NK-92 (cell line): ENCODE measurements around the gene ARHGEF9.

Experiments used
- DNase-seq: peaks from one replicate; lab custom pipeline; 2025; ENCODE audit not compliant: unreplicated experiment; lab: John Stamatoyannopoulos, UW

The ARHGEF9 gene

DNA sequence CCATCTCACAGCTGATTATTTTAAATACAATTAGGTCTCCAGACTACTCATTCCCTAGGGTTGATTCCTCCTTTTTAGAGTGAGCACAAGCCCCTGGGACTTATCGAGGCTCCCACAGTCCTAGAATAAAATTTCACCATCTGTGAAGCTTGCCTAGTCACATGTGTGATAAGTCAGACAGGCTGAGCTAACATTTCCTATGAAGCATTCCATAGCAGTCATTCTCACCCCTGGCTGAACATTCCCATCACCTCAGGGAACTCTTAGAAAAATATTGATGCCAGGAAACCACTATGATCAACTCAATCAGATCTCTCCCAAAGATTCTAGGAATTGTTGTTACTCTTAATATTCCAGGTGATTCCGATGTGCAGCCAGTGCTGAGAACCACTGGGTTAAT lies 37.7 kb downstream of the ARHGEF9 start:
- DNase-seq, result no peak

DNA sequence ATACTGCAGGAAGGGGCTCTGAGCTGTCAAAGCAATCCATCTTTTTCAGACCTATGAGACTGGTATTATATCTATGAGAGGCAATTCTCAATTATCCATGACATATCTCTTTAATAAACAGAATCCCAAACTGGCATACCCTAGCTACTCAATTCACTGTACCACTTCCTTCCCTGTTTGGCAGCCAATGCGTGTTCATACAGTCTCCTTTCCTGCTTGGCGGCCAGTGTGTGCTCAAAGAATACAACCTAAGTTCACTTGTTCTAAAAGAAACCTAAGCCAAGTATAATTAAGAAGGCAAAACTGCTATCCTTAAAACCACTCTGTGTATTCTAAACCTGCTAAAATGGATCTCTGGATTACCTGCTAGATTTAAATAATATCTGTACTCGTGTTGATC lies 38.3 kb downstream of the ARHGEF9 start:
- DNase-seq, result no peak

DNA sequence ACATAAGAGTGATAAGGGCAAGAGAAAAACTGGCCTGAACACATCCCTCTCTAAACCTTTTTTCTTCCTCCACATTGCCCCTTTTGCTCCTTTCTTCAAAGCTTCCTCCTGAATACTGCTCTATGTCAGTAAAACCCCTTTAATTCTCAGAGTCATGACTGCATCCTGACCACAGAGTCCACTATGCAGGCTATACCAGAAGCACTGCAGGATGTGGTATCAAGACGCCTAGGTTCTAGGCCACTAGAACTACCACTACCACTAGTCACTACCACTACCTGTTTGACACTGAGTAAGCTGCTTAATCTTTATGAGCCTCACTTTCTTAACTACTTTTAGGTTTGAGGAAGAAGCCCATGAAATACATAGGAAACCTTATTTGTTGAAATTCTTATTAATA lies 38.7 kb downstream of the ARHGEF9 start:
- DNase-seq, result no peak

DNA sequence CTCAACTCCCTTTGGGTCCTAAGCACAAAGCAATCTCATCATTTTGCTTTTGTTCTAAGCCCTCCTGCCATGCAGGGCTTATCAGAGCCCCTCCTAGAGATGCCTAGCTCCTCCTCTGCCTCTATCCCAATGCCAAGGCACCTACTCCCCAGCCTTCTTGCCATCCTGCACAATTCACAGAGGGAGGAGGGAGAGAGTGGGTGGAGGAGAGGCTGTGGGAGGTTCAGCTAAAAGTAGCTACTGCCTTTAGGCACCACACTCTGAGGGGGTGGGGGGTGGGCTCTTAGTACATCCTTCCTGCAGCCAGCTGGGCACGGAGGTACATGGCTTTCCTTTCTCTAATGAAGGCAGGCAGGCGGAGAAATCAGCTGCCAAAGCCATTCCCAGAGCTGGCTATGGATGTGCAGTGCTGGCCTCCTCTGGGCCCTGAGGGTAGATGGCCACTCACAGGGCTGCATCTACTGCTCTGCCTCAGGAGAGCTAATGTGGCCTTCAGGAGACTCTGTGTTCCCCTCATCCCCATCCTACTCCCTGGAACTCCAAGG lies 40.1 kb downstream of the ARHGEF9 start:
- no peak for DNase-seq

DNA sequence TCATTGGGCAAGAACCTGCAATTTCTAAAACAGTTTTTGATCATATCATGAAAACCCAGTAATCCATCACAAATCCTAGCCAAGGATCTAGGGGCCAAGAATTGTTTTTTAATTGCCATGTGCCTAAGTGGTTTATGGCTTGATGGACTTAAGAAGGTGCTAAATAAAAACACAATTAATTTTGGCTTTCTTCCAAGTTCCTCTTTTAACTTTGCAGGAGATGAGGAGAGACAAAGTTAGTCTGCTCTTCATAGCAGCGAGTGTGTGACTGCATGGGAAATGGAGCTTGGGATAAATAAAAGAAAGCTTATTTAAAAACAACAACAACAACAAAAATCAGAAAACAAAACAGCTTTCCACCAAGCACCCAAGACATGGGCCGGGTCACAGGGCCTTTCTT lies 41.4 kb downstream of the ARHGEF9 start:
- no peak for DNase-seq

DNA sequence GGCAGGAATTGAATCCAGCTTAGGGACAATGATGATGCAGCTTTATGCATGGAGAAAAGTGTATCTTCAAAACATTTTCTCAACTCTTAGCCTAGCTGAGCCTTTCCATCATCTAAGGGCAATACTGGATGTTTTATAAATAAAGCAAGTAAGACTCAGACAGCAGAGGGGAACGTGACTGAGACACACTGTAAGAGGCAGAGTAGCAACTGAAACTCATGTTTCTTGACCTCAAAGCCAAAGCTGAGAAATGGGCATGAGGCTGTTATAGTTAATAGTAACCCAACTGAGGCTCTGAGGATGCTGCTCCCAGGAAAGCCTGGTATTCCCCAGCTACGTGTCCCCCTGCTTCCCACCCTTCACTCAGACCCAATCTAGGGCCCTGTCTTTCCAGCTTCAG lies 44.6 kb downstream of the ARHGEF9 start:
- DNase-seq, result no peak

DNA sequence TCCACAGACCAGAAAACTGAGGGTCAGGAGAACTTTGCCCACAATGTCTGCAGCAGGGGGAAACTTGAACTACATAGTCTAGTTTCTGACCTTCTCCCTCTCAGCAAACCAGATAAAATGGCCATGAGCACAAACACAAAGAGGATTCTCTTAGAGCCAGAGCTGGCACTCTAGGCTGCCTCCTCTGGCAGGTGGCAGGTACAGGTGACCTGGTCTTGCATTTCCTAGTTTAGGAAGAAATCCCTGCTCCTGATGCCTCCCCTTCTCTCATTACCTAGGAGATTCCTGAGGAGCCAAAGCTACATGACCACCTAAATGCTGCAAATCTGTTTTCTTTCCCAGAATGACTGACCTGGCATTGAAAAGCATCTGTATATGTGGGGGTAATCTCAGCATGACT lies 45.1 kb downstream of the ARHGEF9 start:
- DNase-seq, result no peak

DNA sequence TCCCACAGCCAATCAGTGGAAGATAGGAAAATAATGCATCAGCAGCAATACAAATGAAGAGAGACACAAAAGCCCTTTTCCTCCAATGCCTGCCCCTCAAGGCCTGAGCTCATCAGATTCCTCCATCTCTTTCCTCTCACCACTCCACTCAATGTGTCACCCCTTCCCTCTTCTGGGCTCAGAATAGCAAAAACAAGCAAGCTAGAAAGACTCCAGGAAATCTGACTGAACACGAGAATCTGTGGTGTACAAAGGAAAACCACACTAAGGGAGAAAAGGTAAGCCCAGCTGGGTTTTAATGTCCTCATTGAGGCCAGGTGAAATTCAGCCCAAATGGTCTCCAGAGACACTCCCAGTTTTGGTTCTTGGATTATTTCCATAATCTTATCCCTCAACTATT lies 46.3 kb downstream of the ARHGEF9 start:
- DNase-seq, result no peak

DNA sequence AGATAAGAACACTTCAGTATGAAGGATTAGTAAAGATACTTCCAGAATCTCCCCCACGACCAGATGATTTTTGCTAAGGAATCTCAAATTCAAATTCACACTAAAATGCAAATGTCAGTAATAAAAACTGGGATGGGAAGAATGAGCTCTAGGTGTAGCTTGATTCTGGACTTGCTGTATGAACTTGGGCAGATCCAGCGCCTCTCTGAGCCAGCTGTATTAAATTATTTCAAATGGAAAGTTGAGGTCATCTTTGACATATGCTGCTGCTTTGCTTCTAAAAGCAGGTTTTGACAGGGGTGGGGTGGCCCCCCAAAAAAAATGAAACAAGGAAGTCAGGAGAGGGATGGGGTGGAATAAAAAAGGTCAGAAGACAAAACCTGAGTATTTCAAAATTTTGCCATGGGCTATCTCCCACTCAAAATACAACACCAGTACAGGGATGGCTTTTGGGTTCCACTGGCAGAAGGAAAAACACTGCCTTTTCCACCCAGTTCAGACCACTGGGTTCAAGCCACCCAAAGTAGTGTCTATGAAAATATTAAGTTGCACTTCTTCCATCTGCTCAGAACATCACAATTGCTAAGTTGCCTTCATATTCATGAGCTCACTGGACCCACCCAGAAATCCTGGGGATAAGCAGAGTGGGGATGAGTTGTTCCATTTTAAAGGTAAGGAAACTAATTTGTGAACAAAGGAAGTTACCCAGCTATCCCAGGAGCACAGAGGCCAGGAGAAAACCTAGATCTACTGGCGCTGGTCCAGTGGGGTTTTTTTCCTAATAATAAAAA lies 47.7 kb downstream of the ARHGEF9 start:
- no peak for DNase-seq

DNA sequence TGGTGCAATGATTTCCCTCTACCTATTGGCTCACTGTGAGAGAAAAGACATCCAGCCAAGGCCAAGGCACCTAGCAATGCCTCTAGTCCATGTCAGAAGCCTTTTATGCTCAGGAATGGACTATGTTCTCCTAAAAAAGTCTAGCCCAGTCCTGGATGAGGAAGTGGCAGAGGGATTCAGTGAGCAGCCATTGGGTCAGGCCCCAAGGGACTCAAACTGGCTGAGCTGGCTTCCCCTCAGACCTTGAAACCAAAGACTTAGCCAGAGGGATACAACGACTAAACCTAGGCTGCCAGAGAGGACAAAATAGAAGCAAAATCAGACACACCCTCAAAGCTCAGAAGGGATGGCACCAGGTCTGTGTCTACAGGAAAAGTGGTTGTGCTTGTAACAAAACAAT lies 49.1 kb downstream of the ARHGEF9 start:
- no peak for DNase-seq

DNA sequence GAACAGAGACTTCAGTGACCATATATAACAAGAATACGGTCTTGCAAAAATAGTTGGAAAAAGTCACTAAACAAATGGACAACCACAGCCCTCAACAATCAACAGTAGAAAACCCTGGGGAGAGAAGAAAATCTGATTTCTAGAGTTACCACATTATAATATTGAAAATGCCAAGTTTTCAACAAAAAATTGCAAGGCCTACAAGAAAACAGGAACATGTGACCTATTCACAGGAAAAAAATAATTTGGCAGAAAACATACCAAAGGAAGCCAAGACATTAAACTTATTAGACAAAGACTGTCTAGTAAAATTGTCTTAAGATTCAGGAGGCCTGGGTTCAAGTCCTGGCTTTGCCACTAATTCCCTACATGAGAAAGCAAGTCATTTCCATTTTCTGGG lies 64.7 kb downstream of the ARHGEF9 start:
- no peak for DNase-seq

DNA sequence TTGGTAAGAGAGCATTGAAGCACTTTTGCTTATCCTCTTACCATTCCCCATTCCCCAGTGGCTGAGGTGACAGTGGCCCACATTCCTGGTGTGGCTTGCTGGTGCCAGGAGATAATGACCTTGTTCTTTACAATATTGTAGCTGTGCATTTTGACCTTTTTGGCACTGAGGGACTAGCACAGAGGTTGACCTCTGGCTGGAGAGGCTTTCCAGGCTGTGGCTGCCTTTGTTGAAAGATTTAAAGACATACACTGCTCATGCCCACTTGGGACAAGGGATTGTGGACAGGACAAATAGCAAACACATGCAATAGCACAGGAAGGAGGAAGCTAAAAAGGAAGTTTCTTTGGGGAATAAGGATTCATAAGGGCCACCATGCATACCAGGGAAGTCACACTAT lies 65.4 kb downstream of the ARHGEF9 start:
- no peak for DNase-seq

DNA sequence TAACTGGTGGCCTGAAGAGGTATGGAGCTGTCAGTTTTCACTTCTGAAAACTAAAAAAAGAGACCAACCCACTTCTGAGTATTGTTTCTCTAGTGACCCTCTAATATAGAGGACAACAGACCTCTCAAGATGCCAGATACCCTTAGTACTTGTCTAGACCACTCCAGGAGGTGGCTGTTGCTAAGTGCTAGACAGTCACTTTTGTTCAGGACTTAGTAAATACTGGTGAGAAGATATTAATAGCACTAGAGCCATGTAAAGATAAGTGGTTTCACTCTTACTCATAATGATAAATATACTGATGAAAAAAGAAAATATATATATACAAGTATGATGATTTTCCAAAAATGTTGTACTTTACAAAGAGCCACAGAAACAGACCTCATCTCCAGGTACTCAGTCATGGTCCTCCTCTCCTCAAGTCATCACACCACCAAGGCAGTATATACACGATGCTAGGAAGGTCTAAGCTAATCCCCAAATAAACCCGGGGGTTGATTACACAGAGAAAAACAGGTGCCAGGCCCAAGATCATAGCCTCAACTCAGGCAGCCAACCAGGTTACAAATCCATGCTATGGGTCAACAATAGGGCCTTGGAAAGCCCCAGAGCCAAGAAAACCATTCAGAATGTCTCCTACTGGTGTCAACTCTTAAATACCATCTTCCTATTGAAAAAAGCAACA lies 66.9 kb downstream of the ARHGEF9 start:
- no peak for DNase-seq

DNA sequence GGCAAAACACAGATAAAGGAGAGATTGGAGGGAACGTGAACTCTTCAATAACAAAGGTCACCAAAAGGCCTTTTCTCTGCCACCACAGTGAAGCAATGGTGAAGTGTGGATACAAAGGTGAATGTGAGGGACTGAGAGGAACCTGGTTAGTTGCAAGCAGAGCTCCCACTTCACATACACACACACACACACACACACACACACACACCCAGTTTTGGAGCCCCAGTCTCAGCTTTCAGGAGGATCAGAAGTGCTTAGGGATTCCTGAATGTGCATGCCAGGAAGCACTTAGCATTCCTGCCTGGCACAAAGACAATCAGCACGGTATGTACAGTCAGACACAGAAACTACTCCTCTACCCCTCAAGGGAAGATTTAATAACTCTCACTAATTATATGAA lies 71.5 kb downstream of the ARHGEF9 start:
- no peak for DNase-seq

DNA sequence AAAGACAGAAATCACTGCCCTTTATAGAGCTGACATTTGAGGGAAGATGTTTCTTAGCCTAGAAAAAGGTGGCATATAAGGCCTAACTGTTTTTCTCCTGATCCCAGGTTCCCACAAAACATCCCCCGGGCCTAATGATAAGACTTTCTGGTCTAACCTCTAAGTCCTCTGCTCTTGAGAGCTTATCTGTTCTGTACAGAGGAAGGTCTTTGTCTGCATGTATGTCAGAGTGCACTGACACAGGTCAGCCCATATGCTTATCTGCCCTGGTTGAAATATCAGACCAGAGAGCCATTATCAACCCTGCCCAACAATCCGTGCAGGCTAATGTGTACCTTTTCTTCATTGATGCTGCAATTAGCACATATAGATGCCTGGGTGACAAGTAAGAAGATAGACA lies 76.2 kb downstream of the ARHGEF9 start:
- no peak for DNase-seq

DNA sequence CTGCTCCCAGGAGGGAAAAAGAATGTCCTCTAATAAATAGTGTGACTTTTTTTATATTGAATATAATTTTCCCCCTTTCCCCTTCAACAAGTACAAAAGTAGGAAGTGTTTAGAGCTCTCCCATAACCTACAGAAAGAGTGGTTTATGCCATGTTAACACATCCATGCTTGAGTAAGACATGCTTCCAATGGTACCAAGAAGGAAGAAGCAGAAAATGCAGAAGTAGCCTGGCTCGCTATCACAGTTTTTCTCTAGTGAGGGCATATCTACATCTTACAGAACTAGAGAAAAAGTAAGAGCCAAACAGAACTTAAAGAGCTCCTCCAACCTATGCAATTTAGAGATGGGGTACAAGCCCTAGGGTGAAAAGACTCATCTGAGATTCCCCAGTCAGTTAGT lies 82.5 kb downstream of the ARHGEF9 start:
- no peak for DNase-seq

DNA sequence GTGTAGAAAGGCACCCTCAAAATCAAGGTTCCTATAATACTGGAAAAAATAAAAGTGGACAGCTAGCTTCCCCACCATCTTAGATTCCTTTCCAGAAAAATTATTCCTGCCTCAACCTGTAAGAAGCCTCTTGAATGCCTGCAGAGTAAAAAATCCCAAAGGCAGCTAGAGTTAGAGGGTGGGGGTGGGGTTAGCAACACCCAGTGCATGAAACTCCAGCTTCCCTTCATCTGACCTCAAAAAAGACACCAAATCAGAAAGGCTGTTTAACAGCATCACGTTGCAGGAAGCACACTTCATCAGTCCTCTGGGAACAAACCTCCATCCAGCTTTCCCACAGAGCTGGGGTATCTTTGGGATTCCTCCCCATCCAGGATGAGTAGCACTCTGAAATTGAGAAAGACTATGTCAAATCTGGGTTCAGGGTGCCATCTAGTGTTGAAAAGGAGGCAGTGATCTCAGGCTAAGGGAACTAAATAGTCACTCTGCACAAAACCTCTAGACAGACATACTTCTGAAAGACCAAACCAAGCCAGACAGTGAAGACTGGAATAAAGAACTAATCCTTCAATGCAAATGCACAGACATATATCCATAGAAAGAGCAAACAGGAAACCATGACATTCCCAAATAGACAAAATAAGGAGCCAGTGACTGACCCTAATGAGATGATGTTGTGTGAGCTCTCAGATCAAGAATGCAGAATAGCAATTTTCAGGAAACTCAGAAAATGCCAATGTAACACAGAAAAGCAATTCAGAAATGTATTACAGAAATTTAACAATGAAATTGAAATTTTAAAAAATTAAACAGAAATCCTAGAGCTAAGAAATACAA lies 97.9 kb downstream of the ARHGEF9 start:
- DNase-seq, result no peak

DNA sequence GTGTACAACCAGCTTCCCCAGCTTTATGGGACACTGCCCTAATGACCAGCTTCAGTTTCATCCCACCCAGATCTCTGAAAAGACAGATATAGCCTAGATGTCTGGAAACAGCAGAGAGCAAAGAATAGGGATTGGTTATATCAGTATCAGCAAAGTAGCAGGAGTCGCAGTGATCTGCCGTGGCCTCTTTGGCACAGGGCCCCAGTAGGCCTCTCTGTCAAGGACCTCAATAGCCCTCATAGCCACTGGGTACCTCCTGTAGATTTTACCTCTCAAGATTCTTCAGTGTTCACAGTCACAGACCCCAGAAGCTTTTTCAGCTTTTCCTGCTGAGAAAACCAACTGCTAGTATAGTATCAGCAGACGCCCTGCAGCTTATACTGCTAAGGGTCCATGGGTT lies 104.6 kb downstream of the ARHGEF9 start:
- DNase-seq, result no peak

DNA sequence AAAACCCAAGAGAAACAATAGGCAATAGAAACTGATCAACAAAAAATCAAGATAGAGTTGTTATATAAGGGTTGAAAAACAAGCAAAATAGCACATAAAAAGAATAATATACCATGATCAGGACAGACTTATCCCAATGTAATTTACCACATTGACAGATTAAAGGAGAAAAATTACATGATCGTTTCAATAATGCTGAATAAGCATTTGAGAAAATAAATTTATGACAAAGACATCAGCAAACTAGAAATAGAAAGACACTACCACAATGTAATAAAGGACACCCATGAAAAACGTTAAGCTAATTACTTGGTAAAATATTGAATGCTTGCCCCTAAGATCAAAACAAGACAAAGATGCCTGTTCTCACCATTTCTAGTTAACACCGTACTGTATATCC lies 105.6 kb downstream of the ARHGEF9 start:
- DNase-seq, result no peak

DNA sequence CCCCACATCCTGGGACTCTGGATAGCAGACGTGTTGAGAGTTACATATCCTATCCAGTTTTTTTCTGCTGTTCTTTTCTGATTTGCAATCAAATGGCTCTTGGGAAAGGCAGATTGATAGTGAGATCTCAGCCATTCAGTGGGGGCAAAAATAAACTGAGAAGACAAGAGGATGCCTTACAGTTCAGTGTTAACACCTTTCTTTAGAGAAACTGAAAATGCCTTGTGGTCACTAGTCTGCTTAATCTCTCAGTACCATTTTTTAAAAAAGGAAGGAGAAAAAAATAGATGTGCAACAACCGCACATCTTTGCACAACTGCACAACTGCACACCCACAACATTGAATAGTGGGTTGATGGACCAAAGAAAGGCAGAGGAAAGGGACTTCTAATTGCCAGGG lies 109.3 kb downstream of the ARHGEF9 start:
- DNase-seq, result no peak

DNA sequence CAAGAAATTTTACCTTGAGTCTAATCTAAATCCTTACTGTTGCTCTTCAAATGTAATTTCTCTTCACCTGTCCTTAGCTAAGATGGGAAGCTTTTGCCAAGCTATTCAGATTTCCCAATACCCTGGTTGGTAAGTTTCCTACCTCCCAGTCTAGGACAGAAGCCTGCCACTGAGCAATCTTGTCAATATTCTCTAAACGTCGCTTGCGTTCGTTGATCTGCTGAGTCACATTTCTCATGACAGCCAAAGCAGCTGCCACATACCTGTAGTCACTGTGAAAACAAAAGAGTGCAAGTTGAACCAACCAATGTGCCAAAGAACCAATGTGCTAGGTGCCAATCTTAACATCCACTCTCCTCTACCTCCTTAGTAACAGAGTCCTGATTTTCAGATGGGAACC lies 111.1 kb downstream of the ARHGEF9 start:
- DNase-seq, result no peak

DNA sequence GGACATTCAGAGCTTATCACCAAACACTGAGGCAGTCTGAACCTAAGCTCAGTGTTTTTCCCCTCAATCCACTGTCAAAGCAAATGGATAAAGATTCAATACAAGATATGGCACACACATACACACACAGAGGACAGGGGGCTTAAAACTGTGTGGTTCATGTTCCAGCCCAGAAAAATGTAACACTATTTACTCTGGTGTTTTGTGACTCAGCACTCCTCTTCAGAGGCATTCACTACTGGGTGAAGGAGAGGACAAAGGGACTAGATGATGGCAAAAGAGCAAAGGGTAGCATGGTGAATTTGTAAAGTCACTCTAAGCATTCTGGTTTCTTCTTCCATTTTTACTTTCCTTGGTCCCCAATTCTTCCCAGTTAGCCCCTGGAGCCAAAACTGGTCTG lies 120.3 kb downstream of the ARHGEF9 start:
- DNase-seq, result no peak
